Measurements from ENCODE around the gene HLA-DMB. TPM values are rescaled to one million over a fixed set of nuclear protein-coding genes. Genes with fewer than 3 reads are reported as not detected.
A peak's percentile ranks its signal among the peaks of the same experiment; 100 is the strongest.

HLA-DMB gene
- total RNA-seq, 4 donors from 2014 or later = 59.4 to 199 (median 91.6) TPM

- peak in 1 of 3 donors; percentile 56 for DNase-seq
- H3K4me1 ChIP-seq = peaks cover 0 to 7% (median 0%) of the 10 kb centered on the region in 4 donors
- no peak overlapping the region for H3K4me3 ChIP-seq
- H3K9me3 ChIP-seq = no peaks in the 10 kb centered on the region
- H3K27me3 ChIP-seq = no peaks in the 10 kb centered on the region
- no peak overlapping the region for H3K27ac ChIP-seq
- no peaks in the 10 kb centered on the region for H3K36me3 ChIP-seq
- TF ChIP-seq CTCF (IDR thresholded peaks at IDR 0.05) (peak in 1 of 6 experiments; percentile 5), POLR2A (IDR thresholded peaks at IDR 0.05) (no peak)
These were observed 54.0 kb downstream of the HLA-DMB start for GRCh38 chr6:32886681-32887383.

- H3K4me3 ChIP-seq = no peak overlapping the region
- no peak overlapping the region for H3K27ac ChIP-seq
- no peaks in the 10 kb centered on the region for H3K36me3 ChIP-seq
- H3K4me1 ChIP-seq = peaks cover 0 to 7% (median 0%) of the 10 kb centered on the region in 4 donors
- TF ChIP-seq CTCF (IDR thresholded peaks at IDR 0.05) (peak; percentile 45 to 88 (median 84)), POLR2A (IDR thresholded peaks at IDR 0.05) (no peak)
- no peaks in the 10 kb centered on the region for H3K27me3 ChIP-seq
- no peak for DNase-seq
- H3K9me3 ChIP-seq = no peaks in the 10 kb centered on the region
These were observed 55.0 kb downstream of the HLA-DMB start for GRCh38 chr6:32885698-32886286.

Small RNAs within 50 kb of the gene (small RNA-seq; reads per million reads assigned to genes)
- gene HLA-Z = 0 reads per million in 2 donors

Other genes with a start within 250 kb of the HLA-DMB start
- 1 to 10 TPM in 1 of 4 donors, not detected in 3; 2.5 TPM for gene HLA-DQA2, start 199.6 kb downstream of the HLA-DMB start, total RNA-seq
- not detected for gene HLA-DQB2, start 177.5 kb downstream of the HLA-DMB start, total RNA-seq
- 10 to 100 TPM in 1 of 4 donors, 1 to 10 TPM in 2, under 1 TPM in 1; 0.88 to 13.2 (median 4.2) TPM for gene HLA-DOB, start 124.0 kb downstream of the HLA-DMB start, total RNA-seq
- 10 to 100 TPM; 16.5 to 53.2 (median 39.4) TPM for gene TAP2, start 102.3 kb downstream of the HLA-DMB start, total RNA-seq
- gene PSMB8, start 97.0 kb downstream of the HLA-DMB start, total RNA-seq = 100 to 1,000 TPM in 2 of 4 donors, 10 to 100 TPM in 2; 48.1 to 104 (median 96.0) TPM
- gene TAP1, start 87.3 kb downstream of the HLA-DMB start, total RNA-seq = 100 to 1,000 TPM in 3 of 4 donors, 10 to 100 TPM in 1; 25.6 to 136 (median 107) TPM
- 100 to 1,000 TPM in 1 of 4 donors, 10 to 100 TPM in 3; 53.5 to 124 (median 80.9) TPM for gene PSMB9, start 86.8 kb downstream of the HLA-DMB start, total RNA-seq
- 10 to 100 TPM; 47.0 to 79.9 (median 62.1) TPM for gene HLA-DMA, start 12.1 kb upstream of the HLA-DMB start, total RNA-seq
- 100 to 1,000 TPM; 146 to 525 (median 205) TPM for gene BRD2, start 27.6 kb upstream of the HLA-DMB start, total RNA-seq
- 10 to 100 TPM in 1 of 4 donors, 1 to 10 TPM in 1, under 1 TPM in 1, not detected in 1; 0.95 to 26.4 (median 1.5) TPM for gene HLA-DOA, start 68.6 kb upstream of the HLA-DMB start, total RNA-seq
- 10 to 100 TPM; 14.6 to 70.1 (median 50.4) TPM for gene HLA-DPA1, start 132.6 kb upstream of the HLA-DMB start, total RNA-seq
- 100 to 1,000 TPM in 1 of 4 donors, 10 to 100 TPM in 2, 1 to 10 TPM in 1; 9.5 to 104 (median 19.7) TPM for gene HLA-DPB1, start 135.0 kb upstream of the HLA-DMB start, total RNA-seq

Measured in Peyer's patch (tissue), 4 donors.